GM12878 (cell line): Measurements from ENCODE around the gene CCBE1. TPM values are rescaled to one million over a fixed set of nuclear protein-coding genes. Genes with fewer than 3 reads are reported as not detected.

ENCODE experiments used
- ATAC-seq: fragments of 200-7000 bp; cut with Tn5 transposase; 3 replicates; pipeline ENCODE4 v1.9.1; 2020; ENCODE audit warnings: mild to moderate bottlenecking, moderate library complexity
- BruUV-seq: library from RNA; stranded (reverse); fragments of 400-500 nt; replicated peaks from 2 replicates; lab custom pipeline; 2021; lab: Mats Ljungman, UMichigan
- CTCF ChIA-PET: fragments of 300-600 bp; sonication (Branson Sonifier 250); formaldehyde crosslinking; extraction: SDS; loops from one replicate; lab custom pipeline; 2021; ENCODE audit warnings: inconsistent platforms; lab: Yijun Ruan, JAX
- POLR2A ChIA-PET: fragments of 350-600 bp; formaldehyde crosslinking; extraction: SDS; loops from one replicate; lab custom pipeline; 2021; ENCODE audit warnings: inconsistent platforms; lab: Charles Lee
- RAD21 ChIA-PET: fragments of 300-600 bp; sonication (Branson Sonifier 250); formaldehyde crosslinking; loops from one replicate; lab custom pipeline; 2023; ENCODE audit warnings: antibody characterized with exemption; ENCODE audit not compliant: unreplicated experiment; lab: Charles Lee
- SMC1A ChIA-PET: fragments of 300-600 bp; sonication (Branson Sonifier 250); formaldehyde crosslinking; loops from one replicate; lab custom pipeline; 2023; ENCODE audit not compliant: unreplicated experiment, uncharacterized antibody; lab: Charles Lee
- DNase-seq: peaks from one replicate; pipeline ENCODE4 v3.0.0-alpha.2; 2011; ENCODE audit warnings: low read depth, low spot score
- FAIRE-seq: peaks from 3 replicates; lab custom pipeline; 2011; peaks lifted over from hg19 to GRCh38; lab: Jason Lieb, UNC
- H2AFZ ChIP-seq: 2 replicates; pipeline ENCODE4 v1.6.0; 2011; ENCODE audit warnings: low read depth, low read length, control low read depth; ENCODE audit not compliant: control insufficient read depth
- H3K27ac ChIP-seq: 2 replicates; pipeline ENCODE4 v1.5.1; 2011; ENCODE audit warnings: control low read depth; ENCODE audit not compliant: control insufficient read depth, insufficient read depth
- H3K27me3 ChIP-seq, 2 experiments: replicated peaks in 1 of 2; 2 replicates each; pipeline versions ENCODE4 v1.6.0 to v1.6.1; 2011; ENCODE audit warnings: low read length in 1 of 2; ENCODE audit not compliant: control insufficient read depth in 2 of 2, insufficient read depth in 2 of 2
- H3K36me3 ChIP-seq, 2 experiments: 2 replicates each; pipeline ENCODE4 v1.5.1; 2011; ENCODE audit warnings: low read length in 1 of 2; ENCODE audit not compliant: control insufficient read depth in 2 of 2, insufficient read depth in 2 of 2
- H3K4me1 ChIP-seq: 2 replicates; pipeline ENCODE4 v1.6.1; 2011; ENCODE audit warnings: mild to moderate bottlenecking, low read length, moderate library complexity, mixed read lengths; ENCODE audit not compliant: control insufficient read depth, insufficient read depth
- H3K4me2 ChIP-seq: 2 replicates; pipeline ENCODE4 v1.6.0; 2011; ENCODE audit warnings: control low read depth; ENCODE audit not compliant: control insufficient read depth, insufficient read depth
- H3K4me3 ChIP-seq: fragments of 200-600 bp; sonication (generic); 2 replicates; pipeline ENCODE4 v1.5.1; 2016
- H3K79me2 ChIP-seq: 2 replicates; pipeline ENCODE4 v1.6.0; 2011; ENCODE audit warnings: low read length; ENCODE audit not compliant: control insufficient read depth, insufficient read depth
- H3K9ac ChIP-seq: 2 replicates; pipeline ENCODE4 v1.8.0; 2011; ENCODE audit warnings: low read length, control low read depth, mixed read lengths; ENCODE audit not compliant: control insufficient read depth, insufficient read depth
- H3K9me3 ChIP-seq: replicated peaks from 3 replicates; pipeline ENCODE4 v1.5.1; 2011; ENCODE audit warnings: mild to moderate bottlenecking, low read length; ENCODE audit not compliant: control insufficient read depth, insufficient read depth
- H4K20me1 ChIP-seq: 2 replicates; pipeline ENCODE4 v1.6.0; 2011; ENCODE audit not compliant: control insufficient read depth, insufficient read depth
- BCL3 ChIP-seq: IDR thresholded peaks from 2 replicates; pipeline ENCODE4 v1.6.1; 2011; ENCODE audit warnings: borderline replicate concordance, low read depth, mild to moderate bottlenecking, moderate library complexity, low read length; ENCODE audit not compliant: insufficient read depth, poor library complexity, severe bottlenecking
- MTA2 ChIP-seq: fragments of 450-650 bp; IDR thresholded peaks from 2 replicates; pipeline ENCODE4 v1.6.1; 2016; ENCODE audit warnings: low read depth, mild to moderate bottlenecking, moderate library complexity
- STAT3 ChIP-seq: IDR thresholded peaks from 2 replicates; pipeline ENCODE4 v1.6.1; 2011; ENCODE audit warnings: low read depth, low read length, improper control_type of control experiment
- TCF12 ChIP-seq: IDR thresholded peaks from 2 replicates; pipeline ENCODE4 v1.6.1; 2011; ENCODE audit warnings: low read depth, mild to moderate bottlenecking, low read length
- ZBTB4 ChIP-seq: fragments of 450-650 bp; formaldehyde crosslinking; IDR thresholded peaks from 2 replicates; pipeline ENCODE4 v1.4.0; 2022; ENCODE audit warnings: mild to moderate bottlenecking, moderate library complexity
- WGBS: methylation state at CpG from one replicate; pipeline ENCODE4 v1.1.6; 2016; ENCODE audit warnings: low lambda C conversion rate; ENCODE audit not compliant: insufficient replicate concordance, insufficient coverage; ENCODE audit errors: missing lambda C conversion rate; 5-methylcytosine and 5-hydroxymethylcytosine counted together
- in situ Hi-C: fragments of 300-500 bp; cut with MboI; formaldehyde crosslinking; loops from 9 replicates; pipeline ENCODE4 v1.14.3; 2018; ENCODE audit warnings: mixed read lengths
- intact Hi-C: fragments of 100-400 bp; cut with micrococcal nuclease; formaldehyde crosslinking; loops from one replicate; pipeline ENCODE4 v1.14.2; 2022; ENCODE audit not compliant: unreplicated experiment
- polyA plus RNA-seq, 11 experiments: library from polyadenylated mRNA; depleted of rRNA in 4 of 11; unstranded in 6 of 11; stranded (reverse) in 5 of 11; fragments of >200 nt; fragmentation: Nextera tagmentation in 4 of 11; fragmentation: Illumina TruSeq in 1 of 11; extraction: Ambion mirVana in 4 of 11; extraction: Trizol in 1 of 11; gene quantifications; 1 replicate in 1 of 11; 2 replicates in 10 of 11; pipeline versions ENCODE4 v1.2.1 to v1.2.3, GENCODE V29; 2011 to 2016; ENCODE audit warnings: inconsistent platforms in 2 of 11, missing spikeins in 2 of 11, low read depth in 1 of 11
- total RNA-seq, 4 experiments: library from RNA; depleted of rRNA in 3 of 4; stranded (reverse); fragments of >200 nt in 3 of 4; fragmentation: Illumina TruSeq in 1 of 4; extraction: Trizol in 1 of 4; gene quantifications; 2 replicates each; pipeline versions ENCODE4 v1.2.1 to v1.2.3, GENCODE V29; 2013 to 2021

CCBE1 gene
- total and polyA plus RNA-seq, 10 of the 15 experiments (the other 5 are each of a cell fraction or from before 2014, with no cell fraction given) = 0.03 to 0.49 (median 0.04) TPM; not detected in 7

GRCh38 chr18:59646963-59647307, 50.3 kb downstream of the CCBE1 start:
- no peaks in the 10 kb centered on the region for H4K20me1 ChIP-seq
- no peak overlapping the region for H3K4me3 ChIP-seq
- H3K9me3 ChIP-seq = no peaks in the 10 kb centered on the region
- in situ Hi-C loops = no loop called here
- RAD21 ChIA-PET = no interaction called here
- H3K27ac ChIP-seq = no peak overlapping the region
- BruUV-seq = no TSS peak
- no peak for DNase-seq
- FAIRE-seq = no peak
- no peak overlapping the region for H3K9ac ChIP-seq
- H3K4me1 ChIP-seq = no peaks in the 10 kb centered on the region
- H3K36me3 ChIP-seq = no peaks in the 10 kb centered on the region
- no peak overlapping the region for H3K4me2 ChIP-seq
- 50% methylated on average over 2 of the region's 2 CpGs for WGBS
- no peak for TF ChIP-seq BCL3
- TF ChIP-seq ZBTB4 (CRISPR knock-in tag) = no peak
- no peak for TF ChIP-seq TCF12
- no peak for TF ChIP-seq STAT3
- no peak for TF ChIP-seq MTA2
- TF ChIP-seq, all 136 proteins: peak for 0
- ChIA-PET CTCF (interaction anchor here (1.2 to 1.7 kb wide), 2 partner anchors 12 to 177 kb away, joined by 3 to 5 read pairs; no protein-coding TSS in a partner anchor), POLR2A (no interaction called here), SMC1A (no interaction called here)
- intact Hi-C loops = no loop called here
- Histone ChIP-seq H3K79me2 (no peaks in the 10 kb centered on the region), H2AFZ (no peak overlapping the region), H3K27me3 (no peaks in the 10 kb centered on the region; a peak in 2 of 4 replicates)
- no peak for ATAC-seq
